Neural crest cell (in vitro differentiated cells): ENCODE results near the gene MICAL2. TPM values are rescaled to one million over a fixed set of nuclear protein-coding genes. Genes with fewer than 3 reads are reported as not detected.
"Not testable (repeated sequence)": the region's sequence is repeated elsewhere in the genome, so short reads cannot be mapped to it uniquely, and the experiment has no call there.

ENCODE experiments used
- DNase-seq: peaks from one replicate; pipeline ENCODE4 v3.0.0; 2021; ENCODE audit warnings: low read depth, mixed read lengths, low spot score
- H3K27ac Mint-ChIP-seq: one replicate; pipeline ENCODE4 v1.8.0; 2021; ENCODE audit warnings: mild to moderate bottlenecking, mixed read lengths; ENCODE audit not compliant: unreplicated experiment
- H3K27me3 Mint-ChIP-seq: 2 replicates; pipeline ENCODE4 v1.8.0; 2021; ENCODE audit warnings: low read depth, mild to moderate bottlenecking, mixed read lengths
- H3K36me3 Mint-ChIP-seq: 2 replicates; pipeline ENCODE4 v1.8.0; 2021; ENCODE audit warnings: low read depth, mild to moderate bottlenecking, mixed read lengths
- H3K4me1 Mint-ChIP-seq: 2 replicates; pipeline ENCODE4 v1.8.0; 2021; ENCODE audit warnings: mixed read lengths
- H3K4me3 Mint-ChIP-seq: one replicate; pipeline ENCODE4 v1.8.0; 2021; ENCODE audit warnings: mild to moderate bottlenecking, mixed read lengths
- H3K9me3 Mint-ChIP-seq: 2 replicates; pipeline ENCODE4 v1.8.0; 2021; ENCODE audit warnings: mixed read lengths
- CTCF ChIP-seq: fragments of 200-600 bp; sonication (generic); conservative IDR thresholded peaks from 2 replicates; pipeline ENCODE4 v1.5.0; 2021; ENCODE audit warnings: antibody characterized with exemption, mild to moderate bottlenecking
- total RNA-seq: library from RNA; stranded (reverse); gene quantifications from 2 replicates; pipeline ENCODE4 v1.2.1, GENCODE V29; 2021

Gene MICAL2
- total RNA-seq, 1 donor from 2014 or later, result 1.1 TPM

- no peaks in the 10 kb centered on the region for H3K27me3 Mint-ChIP-seq
These were observed 31.8 kb downstream of the MICAL2 start for GRCh38 chr11:12142176-12142575.

GRCh38 chr11:12142909-12143308, 32.5 kb downstream of the MICAL2 start:
- peak overlapping the region; percentile 9 for H3K27ac Mint-ChIP-seq
- no peak overlapping the region for H3K4me3 Mint-ChIP-seq
- H3K4me1 Mint-ChIP-seq, result peaks cover 14% of the 10 kb centered on the region
- H3K36me3 Mint-ChIP-seq, result no peaks in the 10 kb centered on the region
- peaks cover 2% of the 10 kb centered on the region for H3K9me3 Mint-ChIP-seq
- no peaks in the 10 kb centered on the region for H3K27me3 Mint-ChIP-seq
- TF ChIP-seq CTCF, result no peak
- no peak for DNase-seq

More at GRCh38 chr11:12142176-12142575, 31.8 kb downstream of the MICAL2 start:
- H3K27ac Mint-ChIP-seq, result no peak overlapping the region
- H3K9me3 Mint-ChIP-seq, result peaks cover 2% of the 10 kb centered on the region
- H3K4me3 Mint-ChIP-seq, result no peak overlapping the region
- no peak for TF ChIP-seq CTCF
- no peaks in the 10 kb centered on the region for H3K36me3 Mint-ChIP-seq
- peaks cover 22% of the 10 kb centered on the region for H3K4me1 Mint-ChIP-seq
- DNase-seq, result no peak

GRCh38 chr11:12143461-12144258, 33.3 kb downstream of the MICAL2 start:
- Mint-ChIP-seq H3K27ac (no peak overlapping the region), H3K36me3 (no peaks in the 10 kb centered on the region), H3K4me3 (no peak overlapping the region), H3K27me3 (no peaks in the 10 kb centered on the region), H3K9me3 (peaks cover 2% of the 10 kb centered on the region), H3K4me1 (peaks cover 10% of the 10 kb centered on the region)
- no peak for TF ChIP-seq CTCF
- DNase-seq, result no peak

- H3K4me1 Mint-ChIP-seq, result peaks cover 4% of the 10 kb centered on the region
- no peaks in the 10 kb centered on the region for H3K27me3 Mint-ChIP-seq
- H3K27ac Mint-ChIP-seq, result no peak overlapping the region
- no peak overlapping the region for H3K4me3 Mint-ChIP-seq
- no peak for TF ChIP-seq CTCF
- no peaks in the 10 kb centered on the region for H3K36me3 Mint-ChIP-seq
- DNase-seq, result no peak
- peaks cover 2% of the 10 kb centered on the region for H3K9me3 Mint-ChIP-seq
These were observed 34.2 kb downstream of the MICAL2 start for GRCh38 chr11:12144330-12145174.

- not testable (repeated sequence) for H3K4me1 Mint-ChIP-seq, H3K9me3 Mint-ChIP-seq, H3K27ac Mint-ChIP-seq, DNase-seq, H3K4me3 Mint-ChIP-seq, H3K36me3 Mint-ChIP-seq, H3K27me3 Mint-ChIP-seq
These were observed 36.3 kb downstream of the MICAL2 start for GRCh38 chr11:12146678-12147077.

- no peak for TF ChIP-seq CTCF
- no peaks in the 10 kb centered on the region for H3K36me3 Mint-ChIP-seq
- peaks cover 2% of the 10 kb centered on the region for H3K9me3 Mint-ChIP-seq
- H3K4me1 Mint-ChIP-seq, result no peaks in the 10 kb centered on the region
- H3K27me3 Mint-ChIP-seq, result no peaks in the 10 kb centered on the region
- H3K27ac Mint-ChIP-seq, result no peak overlapping the region
- H3K4me3 Mint-ChIP-seq, result no peak overlapping the region
- no peak for DNase-seq
These were observed 37.4 kb downstream of the MICAL2 start for GRCh38 chr11:12147827-12148226.
